CD14-positive monocyte (primary cell): ENCODE data around the gene GRID1. TPM values are rescaled to one million over a fixed set of nuclear protein-coding genes. Genes with fewer than 3 reads are reported as not detected.

Experiments used
- DNase-seq, 3 donors: peaks; one replicate each; pipeline ENCODE4 v3.0.0-alpha.2; 2011 to 2022
- H2AFZ ChIP-seq: 2 replicates; pipeline ENCODE4 v1.6.0; 2012; ENCODE audit warnings: mild to moderate bottlenecking, low read depth, low read length, inconsistent platforms; ENCODE audit not compliant: insufficient read depth, poor library complexity, severe bottlenecking
- H3K27ac ChIP-seq, 2 donors: 1 replicate in 1 of 2; 2 replicates in 1 of 2; pipeline ENCODE4 v1.5.1; 2012 to 2013; ENCODE audit warnings: low read length in 2 of 2, control low read depth in 1 of 2, inconsistent platforms in 1 of 2, low read depth in 1 of 2, mild to moderate bottlenecking in 1 of 2
- H3K27me3 ChIP-seq, 2 donors: one replicate each; pipeline versions ENCODE4 v1.6.0 to v1.6.1; 2011 to 2013; ENCODE audit warnings: low read length in 2 of 2; ENCODE audit not compliant: control insufficient read depth in 2 of 2, insufficient read depth in 2 of 2
- H3K36me3 ChIP-seq, 2 donors: replicated peaks in 1 of 2; 1 replicate in 1 of 2; 2 replicates in 1 of 2; pipeline versions ENCODE4 v1.5.1 to v1.6.1; 2012 to 2013; ENCODE audit warnings: low read length in 2 of 2, control low read depth in 1 of 2, inconsistent platforms in 1 of 2, mild to moderate bottlenecking in 1 of 2; ENCODE audit not compliant: insufficient read depth in 2 of 2, control insufficient read depth in 1 of 2
- H3K4me1 ChIP-seq, 2 donors: 1 replicate in 1 of 2; 2 replicates in 1 of 2; pipeline versions ENCODE4 v1.5.1 to v1.6.1; 2012 to 2013; ENCODE audit warnings: low read length in 2 of 2, control low read depth in 1 of 2, inconsistent platforms in 1 of 2, mild to moderate bottlenecking in 1 of 2, moderate library complexity in 1 of 2; ENCODE audit not compliant: insufficient read depth in 2 of 2, control insufficient read depth in 1 of 2
- H3K4me2 ChIP-seq: replicated peaks from 2 replicates; pipeline ENCODE3; 2012; ENCODE audit warnings: low read length, moderate library complexity, mild to moderate bottlenecking; ENCODE audit not compliant: poor library complexity, severe bottlenecking; ENCODE audit errors: extremely low read depth
- H3K4me3 ChIP-seq, 3 experiments: fragments of 200-600 bp in 1 of 3; sonication (generic) in 1 of 3; replicated peaks in 1 of 3; 1 replicate in 2 of 3; 2 replicates in 1 of 3; pipeline ENCODE4 v1.5.1; 2011 to 2013; ENCODE audit warnings: low read length in 3 of 3, mild to moderate bottlenecking in 3 of 3, control low read depth in 2 of 3, low read depth in 2 of 3, inconsistent platforms in 1 of 3, moderate library complexity in 1 of 3
- H3K79me2 ChIP-seq: 2 replicates; pipeline ENCODE4 v1.6.0; 2012; ENCODE audit warnings: mild to moderate bottlenecking, control low read depth, inconsistent platforms, low read length, moderate library complexity; ENCODE audit not compliant: insufficient read depth
- H3K9ac ChIP-seq: 2 replicates; pipeline ENCODE4 v1.6.0; 2017; ENCODE audit warnings: low read length, mild to moderate bottlenecking; ENCODE audit not compliant: insufficient read depth, poor library complexity, severe bottlenecking
- H3K9me3 ChIP-seq, 2 donors: replicated peaks in 1 of 2; 1 replicate in 1 of 2; 2 replicates in 1 of 2; pipeline versions ENCODE4 v1.5.1 to v1.6.1; 2012 to 2013; ENCODE audit warnings: low read length in 2 of 2, control low read depth in 1 of 2; ENCODE audit not compliant: control insufficient read depth in 1 of 2, insufficient read depth in 1 of 2
- H4K20me1 ChIP-seq: 2 replicates; pipeline ENCODE4 v1.6.0; 2012; ENCODE audit warnings: mild to moderate bottlenecking, low read length, control low read depth, moderate library complexity; ENCODE audit not compliant: insufficient read depth
- H3K27ac Mint-ChIP-seq, 7 donors: one replicate each; pipeline ENCODE4 v1.8.0; 2020; ENCODE audit warnings: mild to moderate bottlenecking in 7 of 7, mixed read lengths in 7 of 7, moderate library complexity in 6 of 7, inconsistent platforms in 2 of 7
- H3K27me3 Mint-ChIP-seq, 3 donors: one replicate each; pipeline ENCODE4 v1.8.0; 2021 to 2022; ENCODE audit warnings: low read depth in 3 of 3, mild to moderate bottlenecking in 3 of 3, mixed read lengths in 3 of 3, moderate library complexity in 3 of 3, inconsistent platforms in 1 of 3
- H3K36me3 Mint-ChIP-seq, 2 donors: one replicate each; pipeline ENCODE4 v1.8.0; 2020; ENCODE audit warnings: mixed read lengths in 2 of 2, inconsistent platforms in 1 of 2, mild to moderate bottlenecking in 1 of 2
- H3K4me1 Mint-ChIP-seq: one replicate; pipeline ENCODE4 v1.8.0; 2020; ENCODE audit warnings: mild to moderate bottlenecking, mixed read lengths
- H3K4me3 Mint-ChIP-seq, 2 donors: one replicate each; pipeline ENCODE4 v1.8.0; 2020; ENCODE audit warnings: mild to moderate bottlenecking in 2 of 2, mixed read lengths in 2 of 2, moderate library complexity in 1 of 2
- H3K9me3 Mint-ChIP-seq, 7 donors: one replicate each; pipeline ENCODE4 v1.8.0; 2020 to 2022; ENCODE audit warnings: mixed read lengths in 7 of 7, mild to moderate bottlenecking in 6 of 7, moderate library complexity in 6 of 7, inconsistent platforms in 2 of 7
- WGBS: methylation state at CpG from one replicate; pipeline ENCODE4 v1.1.5; 2013; ENCODE audit warnings: missing lambda C conversion rate; ENCODE audit not compliant: insufficient coverage; 5-methylcytosine and 5-hydroxymethylcytosine counted together
- intact Hi-C, 2 donors: fragments of 100-400 bp; cut with micrococcal nuclease; formaldehyde crosslinking; loops; one replicate each; pipeline versions ENCODE4 v1.15.0 to v1.15.1; 2023
- polyA plus RNA-seq, 3 donors: library from polyadenylated mRNA; depleted of rRNA in 1 of 3; unstranded in 2 of 3; stranded (reverse) in 1 of 3; fragments of 300-500 nt in 2 of 3; fragments of >200 nt in 1 of 3; fragmentation: Illumina TruSeq in 2 of 3; gene quantifications; 1 replicate in 2 of 3; 2 replicates in 1 of 3; pipeline ENCODE4 v1.2.3, GENCODE V29; 2012 to 2021
- TF ChIP-seq, protein P1 (sequence below): fragments of 200-600 bp; IDR thresholded peaks from one replicate; pipeline ENCODE4 v1.8.0; 2022; ENCODE audit warnings: antibody characterized with exemption, mild to moderate bottlenecking

Gene GRID1
- polyA plus RNA-seq, 3 donors: not detected

- WGBS: 89% methylated on average over 7 of the region's 8 CpGs
- intact Hi-C loops: no loop called here
Observed at GRCh38 chr10:86144301-86144700, 222.3 kb downstream of the GRID1 start.

GRCh38 chr10:86141896-86142295 is 224.7 kb downstream of the GRID1 start:
- Histone ChIP-seq H3K4me2 (no peak overlapping the region), H4K20me1 (no peaks in the 10 kb centered on the region), H3K27me3 (no peaks in the 10 kb centered on the region), H3K36me3 (no peaks in the 10 kb centered on the region), H2AFZ (no peak overlapping the region), H3K27ac (no peak overlapping the region), H3K4me1 (no peaks in the 10 kb centered on the region), H3K4me3 (no peak overlapping the region), H3K9ac (no peak overlapping the region), H3K9me3 (no peaks in the 10 kb centered on the region), H3K79me2 (no peaks in the 10 kb centered on the region)
- WGBS: 93% methylated on average over 3 of the region's 5 CpGs
- H3K27ac Mint-ChIP-seq: no peak overlapping the region
- intact Hi-C loops: no loop called here
- peaks cover 0 to 3% (median 2%) of the 10 kb centered on the region in 3 donors for H3K27me3 Mint-ChIP-seq
- TF ChIP-seq, protein P1, sequence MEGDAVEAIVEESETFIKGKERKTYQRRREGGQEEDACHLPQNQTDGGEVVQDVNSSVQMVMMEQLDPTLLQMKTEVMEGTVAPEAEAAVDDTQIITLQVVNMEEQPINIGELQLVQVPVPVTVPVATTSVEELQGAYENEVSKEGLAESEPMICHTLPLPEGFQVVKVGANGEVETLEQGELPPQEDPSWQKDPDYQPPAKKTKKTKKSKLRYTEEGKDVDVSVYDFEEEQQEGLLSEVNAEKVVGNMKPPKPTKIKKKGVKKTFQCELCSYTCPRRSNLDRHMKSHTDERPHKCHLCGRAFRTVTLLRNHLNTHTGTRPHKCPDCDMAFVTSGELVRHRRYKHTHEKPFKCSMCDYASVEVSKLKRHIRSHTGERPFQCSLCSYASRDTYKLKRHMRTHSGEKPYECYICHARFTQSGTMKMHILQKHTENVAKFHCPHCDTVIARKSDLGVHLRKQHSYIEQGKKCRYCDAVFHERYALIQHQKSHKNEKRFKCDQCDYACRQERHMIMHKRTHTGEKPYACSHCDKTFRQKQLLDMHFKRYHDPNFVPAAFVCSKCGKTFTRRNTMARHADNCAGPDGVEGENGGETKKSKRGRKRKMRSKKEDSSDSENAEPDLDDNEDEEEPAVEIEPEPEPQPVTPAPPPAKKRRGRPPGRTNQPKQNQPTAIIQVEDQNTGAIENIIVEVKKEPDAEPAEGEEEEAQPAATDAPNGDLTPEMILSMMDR: no peak
- no peaks in the 10 kb centered on the region for H3K36me3 Mint-ChIP-seq
- H3K9me3 Mint-ChIP-seq: peaks cover 0 to 2% (median 0%) of the 10 kb centered on the region in 7 donors
- no peaks in the 10 kb centered on the region for H3K4me1 Mint-ChIP-seq
- H3K4me3 Mint-ChIP-seq: no peak overlapping the region
- DNase-seq: no peak

More at GRCh38 chr10:86144301-86144700, 222.3 kb downstream of the GRID1 start:
- H3K4me3 Mint-ChIP-seq: no peak overlapping the region
- Histone ChIP-seq H3K4me1 (no peaks in the 10 kb centered on the region), H3K27me3 (no peaks in the 10 kb centered on the region), H3K36me3 (no peaks in the 10 kb centered on the region), H3K4me3 (no peak overlapping the region), H3K9me3 (no peaks in the 10 kb centered on the region), H3K9ac (no peak overlapping the region), H4K20me1 (no peaks in the 10 kb centered on the region), H2AFZ (no peak overlapping the region), H3K27ac (no peak overlapping the region), H3K4me2 (no peak overlapping the region), H3K79me2 (no peaks in the 10 kb centered on the region)
- DNase-seq: no peak
- H3K4me1 Mint-ChIP-seq: no peaks in the 10 kb centered on the region
- H3K9me3 Mint-ChIP-seq: peaks cover 0 to 2% (median 0%) of the 10 kb centered on the region in 7 donors
- TF ChIP-seq, protein P1: no peak
- H3K36me3 Mint-ChIP-seq: no peaks in the 10 kb centered on the region
- H3K27me3 Mint-ChIP-seq: peaks cover 2 to 9% (median 4%) of the 10 kb centered on the region in 3 donors
- no peak overlapping the region for H3K27ac Mint-ChIP-seq
